Activated T-helper 1 cell treated with anti-CD3 and anti-CD28 coated beads, Interleukin-12 subunit alpha, Interleukin-12 subunit beta, Interleukin-2, Interleukin-4 antibody, amounts not matched to agents 30 ng/mL and 10 ng/mL and 1 ng/mL, durations not matched to agents 14 hours and 24 hours and 36 hours (primary cell): ENCODE measurements around the gene MEX3D. TPM values are rescaled to one million over a fixed set of nuclear protein-coding genes. Genes with fewer than 3 reads are reported as not detected.
"Not testable (repeated sequence)": the region's sequence is repeated elsewhere in the genome, so short reads cannot be mapped to it uniquely, and the experiment has no call there.

Experiments used
- DNase-seq: peaks from one replicate; pipeline ENCODE4 v3.0.0; 2021; ENCODE audit warnings: low spot score
- H3K27ac Mint-ChIP-seq: one replicate; pipeline ENCODE4 v1.8.0; 2021; ENCODE audit warnings: mild to moderate bottlenecking, mixed read lengths
- H3K27me3 Mint-ChIP-seq: one replicate; pipeline ENCODE4 v1.8.0; 2022; ENCODE audit warnings: mild to moderate bottlenecking, moderate library complexity, mixed read lengths; ENCODE audit not compliant: insufficient read depth
- H3K36me3 Mint-ChIP-seq: one replicate; pipeline ENCODE4 v1.8.0; 2021; ENCODE audit warnings: low read depth, mixed read lengths
- H3K4me1 Mint-ChIP-seq: one replicate; pipeline ENCODE4 v1.8.0; 2021; ENCODE audit warnings: low read depth, mixed read lengths
- H3K4me3 Mint-ChIP-seq: one replicate; pipeline ENCODE4 v1.8.0; 2021; ENCODE audit warnings: mild to moderate bottlenecking, moderate library complexity, mixed read lengths
- H3K9me3 Mint-ChIP-seq: one replicate; pipeline ENCODE4 v1.8.0; 2021; ENCODE audit warnings: mixed read lengths
- intact Hi-C: fragments of 100-400 bp; cut with micrococcal nuclease; formaldehyde crosslinking; loops from one replicate; pipeline ENCODE4 v1.15.1; 2024
- total RNA-seq: library from RNA; stranded (reverse); gene quantifications from 2 replicates; pipeline ENCODE4 v1.2.3, GENCODE V29; 2022

MEX3D gene
- total RNA-seq, 1 donor from 2014 or later = 14.6 TPM

GRCh38 chr19:1538978-1539377 is 29.1 kb downstream of the MEX3D start:
- H3K4me1 Mint-ChIP-seq = no peaks in the 10 kb centered on the region
- no peaks in the 10 kb centered on the region for H3K9me3 Mint-ChIP-seq
- no peak for DNase-seq
- H3K27ac Mint-ChIP-seq = no peak overlapping the region
- H3K4me3 Mint-ChIP-seq = no peak overlapping the region
- peaks cover 12% of the 10 kb centered on the region for H3K27me3 Mint-ChIP-seq
- intact Hi-C loops = no loop called here
- no peaks in the 10 kb centered on the region for H3K36me3 Mint-ChIP-seq

- H3K9me3 Mint-ChIP-seq, H3K4me1 Mint-ChIP-seq, H3K4me3 Mint-ChIP-seq: not testable (repeated sequence)
These were observed 32.4 kb downstream of the MEX3D start for GRCh38 chr19:1535699-1536098.

DNA sequence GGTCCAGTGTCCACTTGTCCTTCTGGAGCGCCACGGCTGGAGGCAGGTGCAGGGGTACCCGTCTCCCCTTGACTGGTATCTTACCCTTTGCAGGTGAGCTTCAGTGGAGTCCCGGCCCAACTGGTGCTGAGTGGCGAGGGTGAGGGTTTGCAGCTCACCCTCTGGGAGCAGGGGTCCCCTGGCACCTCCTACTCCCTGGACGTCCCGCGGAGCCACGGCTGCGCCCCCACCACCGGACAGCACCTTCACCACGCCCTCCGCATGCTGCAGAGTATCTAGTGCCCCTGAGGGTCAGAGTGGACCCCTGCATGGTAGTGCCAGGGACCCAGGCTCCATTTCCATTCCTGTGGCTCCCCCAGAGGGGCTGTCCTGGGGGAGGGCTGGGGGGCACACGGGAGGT is 33.2 kb downstream of the MEX3D start:
- H3K9me3 Mint-ChIP-seq = no peaks in the 10 kb centered on the region
- H3K36me3 Mint-ChIP-seq = no peaks in the 10 kb centered on the region
- no peak overlapping the region for H3K4me3 Mint-ChIP-seq
- no peaks in the 10 kb centered on the region for H3K4me1 Mint-ChIP-seq
- peaks cover 2% of the 10 kb centered on the region for H3K27me3 Mint-ChIP-seq
- intact Hi-C loops = no loop called here
- no peak overlapping the region for H3K27ac Mint-ChIP-seq
- DNase-seq = no peak

More at GRCh38 chr19:1535699-1536098, 32.4 kb downstream of the MEX3D start:
- H3K27me3 Mint-ChIP-seq, H3K36me3 Mint-ChIP-seq, DNase-seq, intact Hi-C loops, H3K27ac Mint-ChIP-seq: not testable (repeated sequence)

DNA sequence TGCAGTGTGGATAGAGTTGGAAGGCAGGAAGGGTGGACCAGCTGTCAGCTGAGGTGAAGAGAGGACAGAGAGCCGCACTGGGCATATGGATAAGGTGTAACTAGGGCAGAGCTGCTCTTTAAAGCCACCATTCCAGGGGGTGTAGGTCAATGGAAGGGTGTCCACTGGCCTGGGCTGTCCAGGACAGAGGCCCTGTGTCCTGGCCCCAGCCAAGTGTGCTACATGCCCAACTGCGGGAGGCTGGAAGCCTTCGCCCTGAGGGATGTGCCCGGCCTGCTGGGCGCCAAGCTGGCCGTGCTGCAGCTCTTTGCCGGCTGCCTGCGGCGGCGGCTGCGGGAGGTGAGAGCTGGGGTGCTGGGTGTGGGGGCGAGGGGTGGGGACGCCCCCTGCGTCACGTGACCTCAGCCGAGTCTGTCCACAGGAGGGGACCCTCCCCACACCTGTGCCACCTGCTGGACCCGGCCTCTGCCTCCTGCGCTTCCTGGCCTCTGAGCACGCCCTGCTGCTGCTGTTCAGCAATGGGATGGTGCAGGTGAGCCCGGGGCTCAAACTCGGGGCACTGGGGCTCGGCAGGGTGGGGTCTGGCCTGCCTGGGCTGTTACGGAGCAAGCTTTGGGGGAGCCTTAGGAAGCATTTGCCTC is 34.5 kb downstream of the MEX3D start:
- no peak overlapping the region for H3K4me3 Mint-ChIP-seq
- H3K27ac Mint-ChIP-seq = no peak overlapping the region
- intact Hi-C loops = no loop called here
- H3K4me1 Mint-ChIP-seq = no peaks in the 10 kb centered on the region
- H3K36me3 Mint-ChIP-seq = no peaks in the 10 kb centered on the region
- H3K27me3 Mint-ChIP-seq = peaks cover under 1% of the 10 kb centered on the region
- DNase-seq = no peak
- no peaks in the 10 kb centered on the region for H3K9me3 Mint-ChIP-seq

DNA sequence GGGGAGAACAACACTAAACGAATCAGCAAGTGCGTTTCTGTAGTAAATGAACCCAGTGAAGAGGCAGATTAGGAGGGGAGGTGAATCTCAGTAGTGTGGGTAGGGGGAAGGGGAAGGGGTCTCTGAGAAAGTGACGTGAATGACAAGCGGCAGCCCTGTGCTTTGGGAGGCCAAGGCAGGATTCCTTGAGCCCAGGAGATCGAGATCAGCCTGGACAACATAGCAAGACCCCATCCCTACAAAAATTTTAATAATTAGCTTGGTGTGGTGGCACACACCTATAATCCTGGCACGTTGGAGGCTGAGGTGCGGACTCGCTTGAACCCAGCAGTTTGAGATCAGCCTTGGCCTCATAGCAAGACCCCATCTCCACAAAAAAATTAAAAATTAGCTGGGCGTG is 36.1 kb downstream of the MEX3D start:
- no peaks in the 10 kb centered on the region for H3K36me3 Mint-ChIP-seq
- H3K4me3 Mint-ChIP-seq = no peak overlapping the region
- intact Hi-C loops = no loop called here
- no peaks in the 10 kb centered on the region for H3K9me3 Mint-ChIP-seq
- no peak for DNase-seq
- H3K27ac Mint-ChIP-seq = no peak overlapping the region
- no peaks in the 10 kb centered on the region for H3K4me1 Mint-ChIP-seq
- no peaks in the 10 kb centered on the region for H3K27me3 Mint-ChIP-seq

GRCh38 chr19:1531587-1531986 is 36.5 kb downstream of the MEX3D start:
- Mint-ChIP-seq H3K27ac (no peak overlapping the region), H3K27me3 (no peaks in the 10 kb centered on the region), H3K4me1 (no peaks in the 10 kb centered on the region), H3K4me3 (no peak overlapping the region), H3K36me3 (no peaks in the 10 kb centered on the region), H3K9me3 (no peaks in the 10 kb centered on the region)
- intact Hi-C loops = no loop called here
- no peak for DNase-seq

- H3K36me3 Mint-ChIP-seq, intact Hi-C loops, H3K4me1 Mint-ChIP-seq, DNase-seq, H3K27ac Mint-ChIP-seq, H3K9me3 Mint-ChIP-seq, H3K27me3 Mint-ChIP-seq, H3K4me3 Mint-ChIP-seq: not testable (repeated sequence)
These were observed 37.3 kb downstream of the MEX3D start for GRCh38 chr19:1530856-1531255.

GRCh38 chr19:1529430-1529816 is 38.7 kb downstream of the MEX3D start:
- intact Hi-C loops = no loop called here
- H3K36me3 Mint-ChIP-seq = no peaks in the 10 kb centered on the region
- no peaks in the 10 kb centered on the region for H3K9me3 Mint-ChIP-seq

DNA sequence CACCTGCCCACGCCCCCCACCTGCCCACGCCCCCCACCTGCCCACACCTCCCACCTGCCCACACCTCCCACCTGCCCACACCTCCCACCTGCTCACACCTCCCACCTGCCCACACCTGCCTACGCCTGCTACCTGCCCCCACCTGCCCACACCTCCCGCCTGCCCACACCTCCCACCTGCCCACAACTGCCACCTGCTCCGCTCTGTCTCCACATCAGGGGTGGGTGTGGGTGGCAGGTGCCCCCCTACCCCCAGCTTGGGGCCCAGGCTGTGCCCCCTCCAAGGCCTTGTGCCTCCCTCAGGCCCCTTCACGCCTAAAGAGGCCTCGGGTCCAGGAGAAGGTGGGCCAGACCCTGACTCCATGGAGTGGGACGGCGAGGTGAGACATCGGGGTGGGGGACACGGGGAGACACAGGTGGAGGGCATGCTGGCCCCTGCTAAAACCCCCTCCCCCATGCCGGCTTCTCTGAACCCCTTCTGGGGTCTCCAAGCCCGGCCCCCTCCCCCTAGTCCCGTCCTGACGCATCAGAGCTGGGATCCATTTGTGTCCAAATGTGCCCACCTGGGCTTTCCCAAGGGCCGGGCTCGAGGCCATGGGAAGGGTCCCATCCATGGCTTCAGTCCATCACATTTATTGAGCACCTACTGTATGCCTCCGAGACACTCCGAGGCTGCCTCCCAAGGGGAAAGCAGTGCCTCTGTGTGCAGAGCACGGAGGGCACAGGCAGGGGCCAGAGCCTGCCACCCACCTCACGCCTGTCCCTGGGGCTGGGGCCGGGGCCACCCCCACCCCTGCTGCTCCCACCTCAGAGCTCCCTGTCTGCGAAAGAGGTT is 39.3 kb downstream of the MEX3D start:
- Mint-ChIP-seq H3K36me3 (no peaks in the 10 kb centered on the region), H3K4me3 (no peak overlapping the region), H3K4me1 (no peaks in the 10 kb centered on the region), H3K27me3 (peaks cover 8% of the 10 kb centered on the region), H3K9me3 (no peaks in the 10 kb centered on the region), H3K27ac (no peak overlapping the region)
- intact Hi-C loops = no loop called here
- DNase-seq = no peak

More at GRCh38 chr19:1529430-1529816, 38.7 kb downstream of the MEX3D start:
- Mint-ChIP-seq H3K27me3 (peaks cover 6% of the 10 kb centered on the region), H3K4me3 (no peak overlapping the region), H3K27ac (no peak overlapping the region), H3K4me1 (no peaks in the 10 kb centered on the region)
- no peak for DNase-seq

- intact Hi-C loops = no loop called here
- no peak for DNase-seq
- Mint-ChIP-seq H3K9me3 (no peaks in the 10 kb centered on the region), H3K4me3 (no peak overlapping the region), H3K4me1 (no peaks in the 10 kb centered on the region), H3K27ac (no peak overlapping the region), H3K36me3 (no peaks in the 10 kb centered on the region), H3K27me3 (peaks cover 15% of the 10 kb centered on the region)
These were observed 40.3 kb downstream of the MEX3D start for GRCh38 chr19:1527650-1528309.

- Mint-ChIP-seq H3K4me1 (no peaks in the 10 kb centered on the region), H3K36me3 (no peaks in the 10 kb centered on the region), H3K27me3 (peaks cover 16% of the 10 kb centered on the region), H3K9me3 (no peaks in the 10 kb centered on the region), H3K4me3 (no peak overlapping the region), H3K27ac (no peak overlapping the region)
- intact Hi-C loops = no loop called here
- DNase-seq = no peak
These were observed 41.0 kb downstream of the MEX3D start for GRCh38 chr19:1526979-1527649.

GRCh38 chr19:1526066-1526778 is 41.9 kb downstream of the MEX3D start:
- Mint-ChIP-seq H3K9me3 (no peaks in the 10 kb centered on the region), H3K4me3 (no peak overlapping the region), H3K27ac (no peak overlapping the region), H3K27me3 (peaks cover 16% of the 10 kb centered on the region), H3K4me1 (no peaks in the 10 kb centered on the region), H3K36me3 (no peaks in the 10 kb centered on the region)
- intact Hi-C loops = no loop called here
- no peak for DNase-seq
